HG03457 (cell line): Measurements from ENCODE around the gene CYB5R3.

ENCODE experiments used
- ATAC-seq: cut with Tn5 transposase; IDR thresholded peaks from one replicate; pipeline ENCODE4 v1.9.1; 2021; ENCODE audit warnings: moderate number of reproducible peaks; ENCODE audit not compliant: unreplicated experiment

CYB5R3 gene

DNA sequence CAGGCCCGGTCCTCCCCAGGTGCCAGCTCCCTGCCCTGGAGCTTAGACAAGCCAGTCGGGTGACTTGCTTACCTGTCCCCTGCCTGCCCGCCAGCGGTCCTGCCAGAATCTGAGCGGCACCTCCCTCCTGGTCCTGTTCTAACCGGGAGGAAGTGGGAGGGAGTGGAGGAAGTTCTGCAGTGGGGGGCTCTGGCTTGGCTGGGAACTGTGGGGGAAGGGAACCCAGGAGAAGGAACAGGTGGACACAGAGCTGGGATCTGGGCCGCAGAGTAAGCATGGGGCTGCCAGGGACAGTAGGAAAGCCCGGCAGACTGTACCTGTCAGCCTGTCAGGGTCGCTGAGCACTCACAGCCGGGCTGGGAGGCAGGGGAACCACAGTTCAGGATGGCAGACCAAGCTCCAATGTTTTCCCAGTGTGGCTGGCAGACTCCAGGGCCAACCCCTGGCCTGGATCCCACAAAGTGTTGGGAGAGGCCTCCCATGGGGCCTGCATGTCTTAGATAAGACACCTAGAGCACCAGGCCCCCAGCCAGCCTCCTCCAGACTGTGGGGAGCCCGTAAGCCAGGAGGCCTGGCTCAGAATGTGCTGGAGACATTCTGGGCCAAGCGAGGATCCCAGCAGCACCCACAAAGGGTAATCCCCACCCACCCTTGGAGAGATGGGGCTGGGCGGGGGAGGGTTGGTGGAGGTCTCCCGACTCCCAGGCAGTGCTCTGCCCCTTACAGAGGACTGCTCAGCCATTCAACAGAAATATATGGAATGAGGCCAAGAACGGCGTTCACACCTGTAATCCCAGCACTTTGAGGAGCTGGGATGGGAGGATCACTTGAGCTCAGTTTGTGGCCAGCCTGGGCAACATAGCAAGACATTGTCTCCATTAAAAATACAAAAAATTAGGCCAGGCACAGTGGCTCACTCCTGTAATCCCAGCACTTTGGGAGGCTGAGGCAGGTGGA is 2.3 kb downstream of the CYB5R3 start:
- ATAC-seq: no peak

- ATAC-seq: no peak
Measured at GRCh38 chr22:42645938-42646568, 3.1 kb downstream of the CYB5R3 start.

DNA sequence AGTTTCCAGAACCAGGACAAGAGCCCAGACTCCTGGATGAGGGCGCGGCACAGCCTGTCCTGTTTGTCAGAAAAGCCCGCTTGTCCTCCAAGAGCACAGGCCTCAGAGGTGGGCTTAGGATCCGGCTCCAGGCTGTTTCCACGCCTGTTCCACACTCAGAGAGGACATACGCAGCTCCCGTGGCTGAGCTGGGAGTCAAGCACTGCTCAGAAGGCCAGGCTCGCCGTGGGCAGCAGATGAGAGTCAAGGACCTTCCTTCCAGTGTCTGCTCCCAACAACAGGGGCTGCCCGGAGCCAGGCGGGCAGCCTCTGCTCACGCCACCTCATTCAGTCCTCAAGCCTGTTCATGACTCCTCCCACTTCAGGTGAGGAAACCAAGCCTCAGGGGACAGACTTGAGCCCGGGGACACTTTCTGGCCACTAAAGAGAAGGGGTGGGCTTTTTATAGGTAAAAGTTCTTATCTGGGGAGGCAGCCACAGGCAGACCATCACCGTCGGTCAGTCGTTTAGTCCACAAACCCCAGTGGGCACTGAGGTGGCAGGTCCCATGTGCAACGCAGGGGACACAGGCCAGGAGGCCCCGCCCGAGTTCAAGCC is 3.8 kb downstream of the CYB5R3 start:
- ATAC-seq: no peak

- no peak for ATAC-seq
Measured at GRCh38 chr22:42644422-42645340, 4.5 kb downstream of the CYB5R3 start.

GRCh38 chr22:42643634-42644421 is 5.4 kb downstream of the CYB5R3 start:
- no peak for ATAC-seq

DNA sequence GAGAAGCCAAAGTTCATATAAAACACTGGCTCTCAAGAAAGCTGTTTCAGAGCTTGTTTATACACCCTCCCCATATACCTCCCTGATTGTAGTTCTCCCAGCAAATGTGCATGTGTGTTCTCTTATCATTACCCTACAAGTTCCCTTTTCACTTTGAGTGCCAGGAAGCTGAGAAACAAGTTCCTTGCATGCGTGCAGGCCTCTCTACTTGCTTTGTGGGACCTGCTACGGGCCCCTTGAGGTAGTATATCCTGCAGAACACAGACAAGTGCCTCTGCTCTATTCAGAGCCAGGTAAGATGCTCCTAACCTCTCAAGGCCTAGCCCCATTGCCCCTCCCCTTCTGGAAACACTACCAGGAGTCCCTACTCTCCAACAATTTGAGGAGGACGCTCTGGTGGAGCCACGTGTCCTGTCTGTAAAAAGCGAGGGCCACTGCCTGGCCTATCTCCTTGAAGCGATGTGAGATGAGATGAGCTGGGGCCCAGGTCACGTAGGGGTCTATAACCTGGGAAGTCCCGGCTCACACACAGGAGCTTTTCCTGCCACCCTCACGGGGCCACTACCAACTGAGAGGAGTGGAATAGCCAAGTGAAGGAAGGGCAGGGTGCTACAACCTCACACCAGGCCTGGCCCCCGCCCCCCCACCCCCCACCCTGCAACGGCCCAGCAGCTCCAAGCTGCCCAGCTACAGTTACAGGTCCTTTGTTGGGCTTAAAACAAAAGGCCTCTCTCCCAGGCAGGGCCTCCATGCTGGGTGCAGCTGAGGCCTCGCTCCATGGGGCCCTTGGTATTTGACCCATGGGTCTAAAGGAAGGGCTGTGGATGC is 6.2 kb downstream of the CYB5R3 start:
- ATAC-seq: no peak

- ATAC-seq: no peak
Measured at GRCh38 chr22:42641801-42642413, 7.3 kb downstream of the CYB5R3 start.

GRCh38 chr22:42639541-42640241 is 9.5 kb downstream of the CYB5R3 start:
- ATAC-seq: no peak

DNA sequence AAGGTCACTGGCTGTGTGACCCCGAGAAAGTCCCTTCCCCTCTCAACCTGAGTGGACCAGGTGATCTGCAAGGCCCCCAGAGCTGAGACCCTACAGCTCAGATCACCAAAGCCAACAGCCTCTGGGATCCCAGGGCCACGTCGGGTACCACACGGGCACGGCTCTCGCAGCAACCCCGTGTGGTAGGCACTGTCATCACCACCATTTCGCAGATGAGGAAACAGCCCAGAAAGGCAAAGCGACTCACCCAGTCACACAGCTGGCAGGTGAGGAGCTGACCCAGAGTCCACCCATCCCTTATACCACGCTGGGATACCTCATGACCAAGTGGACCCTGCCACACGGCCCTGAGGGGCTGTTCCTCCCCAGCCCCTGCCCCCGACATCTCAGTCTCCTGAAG is 11.6 kb downstream of the CYB5R3 start:
- ATAC-seq: no peak

DNA sequence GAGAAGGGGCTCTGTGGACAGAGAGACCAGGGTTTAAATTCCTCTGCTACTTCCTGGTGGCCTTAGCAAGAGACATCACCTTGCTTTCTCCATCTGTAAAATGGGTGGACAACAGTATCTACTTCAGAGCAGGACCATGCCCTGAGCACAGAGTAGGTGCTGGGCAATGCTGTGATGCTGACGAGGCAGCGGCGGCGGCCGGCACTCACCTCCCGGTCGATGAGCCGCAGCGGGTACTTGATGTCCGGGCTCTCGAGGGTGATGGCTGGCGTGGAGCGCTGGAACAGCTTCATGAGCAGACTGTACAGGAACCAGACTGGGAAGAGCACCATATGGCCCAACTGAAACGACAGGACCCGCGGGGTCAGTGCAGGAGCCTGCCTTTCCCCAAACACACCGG is 12.7 kb downstream of the CYB5R3 start:
- ATAC-seq: no peak

- no peak for ATAC-seq
Measured at GRCh38 chr22:42635531-42635930, 13.7 kb downstream of the CYB5R3 start.

- ATAC-seq: no peak
Measured at GRCh38 chr22:42633013-42633412, 16.2 kb downstream of the CYB5R3 start.

- ATAC-seq: no peak
Measured at GRCh38 chr22:42632096-42632495, 17.1 kb downstream of the CYB5R3 start.

DNA sequence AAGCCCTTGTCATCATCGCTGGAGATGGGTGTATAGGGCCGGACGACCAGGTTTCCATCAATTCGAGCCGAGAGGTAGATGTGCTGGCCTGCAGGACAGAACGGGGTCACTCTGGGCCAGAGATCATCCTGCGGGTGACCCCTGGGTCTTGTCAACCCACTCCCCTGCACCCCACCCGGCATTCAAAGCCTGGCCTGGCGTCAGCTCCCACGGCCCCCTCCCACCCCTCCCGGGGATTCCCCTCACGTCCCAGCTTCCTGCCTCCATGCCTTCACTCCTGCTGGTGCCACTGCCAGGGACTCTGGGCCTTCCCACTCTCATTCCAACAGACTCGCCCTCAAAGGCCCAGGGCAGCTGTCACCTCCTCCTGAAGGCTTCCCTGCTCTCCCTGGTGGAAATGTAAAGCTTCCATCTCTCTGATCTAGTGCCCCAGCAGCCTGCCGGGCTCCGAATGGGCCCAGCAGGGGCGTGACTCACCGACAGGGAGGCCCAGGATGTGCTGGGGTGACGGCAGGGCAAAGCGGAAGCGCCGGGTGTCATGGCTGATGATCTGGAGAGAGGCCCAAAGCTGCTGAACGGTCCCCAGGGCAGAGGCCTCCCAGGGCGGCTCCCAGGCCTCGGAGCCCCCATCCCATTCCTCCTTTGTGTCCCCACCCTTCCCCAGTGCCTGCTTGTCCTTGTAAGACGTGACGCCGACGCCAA is 18.1 kb downstream of the CYB5R3 start:
- ATAC-seq: no peak

- ATAC-seq: no peak
Measured at GRCh38 chr22:42630211-42630610, 19.0 kb downstream of the CYB5R3 start.

DNA sequence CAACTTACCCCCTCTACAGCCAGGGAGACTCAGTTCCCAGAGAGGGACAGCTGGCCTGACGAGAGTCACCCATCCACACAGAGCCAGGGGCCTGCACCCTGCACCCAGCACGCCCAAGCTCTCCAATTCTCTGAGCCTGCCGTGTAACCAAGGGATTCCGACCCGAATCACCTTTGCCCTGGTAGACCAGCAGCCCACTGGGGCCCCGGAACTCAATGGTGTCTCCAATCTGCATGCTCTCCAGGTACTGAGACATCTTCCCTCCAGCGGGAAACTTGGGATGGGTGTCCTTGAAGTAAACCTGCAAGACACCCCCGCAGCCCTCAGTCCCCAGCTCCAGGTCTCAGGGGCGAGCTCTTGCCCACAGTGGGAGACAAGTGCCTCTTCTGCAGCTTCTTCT is 21.2 kb downstream of the CYB5R3 start:
- ATAC-seq: no peak

DNA sequence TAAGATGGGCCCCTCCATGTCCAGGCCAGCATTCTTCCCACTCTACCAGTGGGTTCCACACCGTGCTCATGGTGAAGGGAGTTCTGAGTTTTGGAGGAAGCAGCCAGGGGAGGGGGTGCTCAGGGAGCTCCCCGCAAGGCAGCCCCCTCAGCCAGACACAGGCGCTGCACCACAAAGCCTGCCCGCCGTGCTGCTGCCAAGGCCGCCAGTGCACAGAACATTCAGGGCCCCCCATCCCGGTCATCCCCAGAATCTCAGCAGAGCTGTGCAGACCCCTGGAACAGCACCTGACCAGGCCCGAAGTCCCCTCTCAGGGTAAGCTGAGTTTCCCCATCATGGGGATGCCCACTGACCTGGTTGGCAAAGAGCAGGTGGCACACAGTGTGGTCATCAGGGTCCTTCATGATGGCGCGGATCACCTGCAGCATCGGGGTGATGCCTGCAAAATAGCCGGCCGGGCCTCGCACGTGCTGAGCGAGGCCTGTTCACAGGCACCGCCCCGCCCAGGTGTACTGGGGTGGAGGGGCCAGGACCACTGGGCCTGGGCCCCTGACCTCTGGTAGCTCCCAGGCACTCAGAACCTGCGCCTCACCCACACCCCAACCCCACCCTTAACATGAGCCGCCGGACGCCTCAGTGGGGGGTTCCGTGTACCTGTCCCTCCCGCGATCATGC is 22.1 kb downstream of the CYB5R3 start:
- ATAC-seq: no peak
